Measurements from ENCODE around the gene KLHL5. TPM values are rescaled to one million over a fixed set of nuclear protein-coding genes. Genes with fewer than 3 reads are reported as not detected.
A peak's percentile ranks its signal among the peaks of the same experiment; 100 is the strongest.

The KLHL5 gene
- total RNA-seq, 2 experiments from 2014 or later = 6.6 to 6.8 TPM

- ATAC-seq (no peak), DNase-seq (no peak)
- H3K9me3 Mint-ChIP-seq = peaks cover 3% of the 10 kb centered on the region
- H3K4me1 Mint-ChIP-seq (ENCODE audit: low read depth) = peaks cover 19% of the 10 kb centered on the region
- H3K27ac Mint-ChIP-seq = no peak overlapping the region
- no peak for TF ChIP-seq CTCF (IDR thresholded peaks at IDR 0.05)
- POLR2A ChIA-PET = interaction anchor here (1.2 kb wide), 1 partner anchor 184 kb away, joined by 3 read pairs; no protein-coding TSS in a partner anchor
- no peak overlapping the region for H3K4me3 Mint-ChIP-seq
- CTCF ChIA-PET = no interaction called here
- H3K36me3 Mint-ChIP-seq (ENCODE audit: low read depth) = peaks cover 44% of the 10 kb centered on the region
- intact Hi-C loops (cut with micrococcal nuclease) = no loop called here
- H3K27me3 Mint-ChIP-seq = no peaks in the 10 kb centered on the region
Observed at GRCh38 chr4:39114436-39114835, 52.4 kb downstream of the KLHL5 start.

GRCh38 chr4:39118034-39118658 is 56.1 kb downstream of the KLHL5 start:
- peak; percentile 74 for ATAC-seq

GRCh38 chr4:39120418-39120817 is 58.4 kb downstream of the KLHL5 start:
- H3K4me1 Mint-ChIP-seq (ENCODE audit: low read depth) = peaks cover 19% of the 10 kb centered on the region
- DNase-seq = no peak
- no peak for ATAC-seq
- peaks cover 22% of the 10 kb centered on the region for H3K36me3 Mint-ChIP-seq (ENCODE audit: low read depth)
- no peak overlapping the region for H3K4me3 Mint-ChIP-seq
- CTCF ChIA-PET = interaction anchor here (1.4 to 1.5 kb wide), 2 partner anchors 15 to 172 kb away, joined by 4 to 9 read pairs; no protein-coding TSS in a partner anchor
- intact Hi-C loops (cut with micrococcal nuclease) = no loop called here
- peaks cover 3% of the 10 kb centered on the region for H3K9me3 Mint-ChIP-seq
- no peak overlapping the region for H3K27ac Mint-ChIP-seq
- no peak for TF ChIP-seq CTCF (IDR thresholded peaks at IDR 0.05)
- H3K27me3 Mint-ChIP-seq = no peaks in the 10 kb centered on the region
- POLR2A ChIA-PET = no interaction called here

More at GRCh38 chr4:39118034-39118658, 56.1 kb downstream of the KLHL5 start:
- Mint-ChIP-seq H3K4me1 (ENCODE audit: low read depth) (peaks cover 19% of the 10 kb centered on the region), H3K27ac (peak overlapping the region; percentile 80), H3K4me3 (no peak overlapping the region), H3K36me3 (ENCODE audit: low read depth) (peaks cover 38% of the 10 kb centered on the region), H3K9me3 (peaks cover 3% of the 10 kb centered on the region), H3K27me3 (no peaks in the 10 kb centered on the region)
- ChIA-PET CTCF (interaction anchor here (1.9 kb wide), 1 partner anchor 17 kb away, joined by 7 read pairs; no protein-coding TSS in a partner anchor), POLR2A (interaction anchor here (0.6 kb wide), 1 partner anchor 354 kb away, joined by 5 read pairs; no protein-coding TSS in a partner anchor)
- DNase-seq = peak; percentile 48
- intact Hi-C loops (cut with micrococcal nuclease) = no loop called here
- TF ChIP-seq CTCF (IDR thresholded peaks at IDR 0.05) = no peak

GRCh38 chr4:39124885-39125599 is 63.0 kb downstream of the KLHL5 start:
- no peak for TF ChIP-seq CTCF (IDR thresholded peaks at IDR 0.05)
- Mint-ChIP-seq H3K4me3 (no peak overlapping the region), H3K27ac (no peak overlapping the region), H3K36me3 (ENCODE audit: low read depth) (peaks cover 2% of the 10 kb centered on the region), H3K9me3 (no peaks in the 10 kb centered on the region), H3K27me3 (no peaks in the 10 kb centered on the region), H3K4me1 (ENCODE audit: low read depth) (no peaks in the 10 kb centered on the region)
- ATAC-seq = no peak
- ChIA-PET POLR2A (no interaction called here), CTCF (interaction anchor here (1.7 to 1.8 kb wide), 2 partner anchors 9 to 222 kb away, joined by 5 to 6 read pairs; no protein-coding TSS in a partner anchor)
- no peak for DNase-seq
- intact Hi-C loops (cut with micrococcal nuclease) = no loop called here

GRCh38 chr4:39125600-39125985 is 63.6 kb downstream of the KLHL5 start:
- Mint-ChIP-seq H3K4me3 (no peak overlapping the region), H3K27me3 (no peaks in the 10 kb centered on the region), H3K9me3 (no peaks in the 10 kb centered on the region), H3K36me3 (ENCODE audit: low read depth) (peaks cover 2% of the 10 kb centered on the region), H3K27ac (no peak overlapping the region), H3K4me1 (ENCODE audit: low read depth) (no peaks in the 10 kb centered on the region)
- CTCF ChIA-PET = interaction anchor here (1.8 kb wide), 1 partner anchor 222 kb away, joined by 5 read pairs; no protein-coding TSS in a partner anchor
- ATAC-seq (no peak), DNase-seq (no peak)
- intact Hi-C loops (cut with micrococcal nuclease) = no loop called here
- no peak for TF ChIP-seq CTCF (IDR thresholded peaks at IDR 0.05)
- POLR2A ChIA-PET = no interaction called here
